ENCODE results near the gene WHRN. TPM values are rescaled to one million over a fixed set of nuclear protein-coding genes. Genes with fewer than 3 reads are reported as not detected.

WHRN gene
- total RNA-seq, 4 donors from 2014 or later = 8.4 to 12.9 (median 11.0) TPM

DNA sequence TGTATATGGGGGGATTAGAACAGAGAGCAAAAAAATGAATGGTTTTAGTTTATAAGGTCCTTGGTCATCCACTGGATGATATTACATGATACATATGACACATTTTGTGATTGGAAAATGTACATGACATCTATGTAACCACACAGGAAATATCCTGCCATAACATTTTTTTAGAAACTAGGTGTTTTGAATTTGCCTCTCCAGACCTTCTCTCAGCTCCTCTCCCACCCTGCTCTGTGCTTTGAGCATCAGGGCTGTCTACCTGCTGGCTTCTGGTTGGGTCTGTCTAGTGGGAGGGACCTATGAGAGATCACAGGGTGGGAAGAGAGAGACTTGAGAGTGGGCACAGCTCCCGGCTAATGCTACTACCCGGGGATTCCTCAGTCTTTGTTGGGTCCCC, 141.8 kb downstream of the WHRN start:
- 31% methylated on average over 2 of the region's 2 CpGs; no CpG with 5 or more reads in 1 of the 2 donors for WGBS, 2 donors (ENCODE audit: low coverage in 1 of 2)
- H3K27me3 ChIP-seq = no peaks in the 10 kb centered on the region
- peaks cover 0 to 98% of the 10 kb centered on the region in 2 donors for H3K36me3 ChIP-seq
- H3K4me3 ChIP-seq = no peak overlapping the region
- no peak overlapping the region for H3K27ac ChIP-seq
- TF ChIP-seq POLR2A (IDR thresholded peaks at IDR 0.05) (no peak), POLR2AphosphoS5 (IDR thresholded peaks at IDR 0.05) (no peak), EP300 (IDR thresholded peaks at IDR 0.05) (no peak)
- TF ChIP-seq, protein P1, sequence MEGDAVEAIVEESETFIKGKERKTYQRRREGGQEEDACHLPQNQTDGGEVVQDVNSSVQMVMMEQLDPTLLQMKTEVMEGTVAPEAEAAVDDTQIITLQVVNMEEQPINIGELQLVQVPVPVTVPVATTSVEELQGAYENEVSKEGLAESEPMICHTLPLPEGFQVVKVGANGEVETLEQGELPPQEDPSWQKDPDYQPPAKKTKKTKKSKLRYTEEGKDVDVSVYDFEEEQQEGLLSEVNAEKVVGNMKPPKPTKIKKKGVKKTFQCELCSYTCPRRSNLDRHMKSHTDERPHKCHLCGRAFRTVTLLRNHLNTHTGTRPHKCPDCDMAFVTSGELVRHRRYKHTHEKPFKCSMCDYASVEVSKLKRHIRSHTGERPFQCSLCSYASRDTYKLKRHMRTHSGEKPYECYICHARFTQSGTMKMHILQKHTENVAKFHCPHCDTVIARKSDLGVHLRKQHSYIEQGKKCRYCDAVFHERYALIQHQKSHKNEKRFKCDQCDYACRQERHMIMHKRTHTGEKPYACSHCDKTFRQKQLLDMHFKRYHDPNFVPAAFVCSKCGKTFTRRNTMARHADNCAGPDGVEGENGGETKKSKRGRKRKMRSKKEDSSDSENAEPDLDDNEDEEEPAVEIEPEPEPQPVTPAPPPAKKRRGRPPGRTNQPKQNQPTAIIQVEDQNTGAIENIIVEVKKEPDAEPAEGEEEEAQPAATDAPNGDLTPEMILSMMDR (IDR thresholded peaks at IDR 0.05) = no peak
- H3K9me3 ChIP-seq = no peaks in the 10 kb centered on the region
- ATAC-seq = no peak
- H3K4me1 ChIP-seq = peaks cover 0 to 7% (median 0%) of the 10 kb centered on the region in 3 donors

DNA sequence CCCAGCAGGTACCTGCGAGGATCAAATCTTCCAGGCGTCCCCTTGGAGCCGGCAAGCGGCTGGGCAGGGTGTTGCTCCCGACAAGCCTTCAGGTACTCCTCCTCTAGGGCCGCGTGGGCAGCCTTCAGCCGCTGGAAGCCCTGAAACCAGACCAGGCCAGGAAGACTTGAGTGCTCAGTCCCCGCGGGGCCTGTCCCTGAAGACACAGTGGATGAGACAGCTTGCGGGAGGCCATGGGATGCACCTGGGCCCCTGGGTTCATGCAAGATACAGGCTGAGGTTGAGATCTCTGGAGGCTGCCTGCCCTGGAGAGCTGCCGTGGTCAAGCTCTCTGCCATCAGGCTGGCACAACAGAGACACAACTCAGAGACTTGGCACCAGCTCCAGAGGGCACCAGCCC, 142.9 kb downstream of the WHRN start:
- Histone ChIP-seq H3K4me3 (no peak overlapping the region), H3K27ac (no peak overlapping the region), H3K4me1 (peaks cover 0 to 7% (median 0%) of the 10 kb centered on the region in 3 donors), H3K27me3 (no peaks in the 10 kb centered on the region), H3K9me3 (no peaks in the 10 kb centered on the region), H3K36me3 (peaks cover 0 to 98% of the 10 kb centered on the region in 2 donors)
- TF ChIP-seq, protein P1 (IDR thresholded peaks at IDR 0.05) = no peak
- TF ChIP-seq POLR2A (IDR thresholded peaks at IDR 0.05) (no peak), EP300 (IDR thresholded peaks at IDR 0.05) (no peak), POLR2AphosphoS5 (IDR thresholded peaks at IDR 0.05) (no peak)
- no peak for ATAC-seq
- WGBS, 2 donors (ENCODE audit: low coverage in 1 of 2) = 92% methylated on average over 8 of the region's 12 CpGs; no CpG with 5 or more reads in 1 of the 2 donors

DNA sequence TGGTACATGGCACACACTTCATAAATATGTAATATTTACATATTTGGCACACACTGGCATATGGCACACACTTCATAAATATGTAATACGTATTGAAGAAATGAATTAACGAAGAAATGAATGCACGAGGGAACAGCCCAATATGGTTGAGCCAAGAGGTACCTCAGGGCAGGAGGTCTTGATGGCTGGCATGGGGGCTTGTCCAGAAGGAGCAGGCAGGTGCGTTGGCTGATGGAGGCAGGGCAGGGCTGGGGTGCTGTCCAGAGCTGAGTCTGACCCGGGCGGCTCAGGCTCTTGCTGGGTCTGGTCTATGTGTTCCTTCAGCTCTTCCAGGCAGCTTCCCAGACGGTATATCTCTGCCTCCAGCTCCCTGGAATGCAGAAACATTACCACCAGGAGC, 143.7 kb downstream of the WHRN start:
- H3K36me3 ChIP-seq = peaks cover 0 to 98% of the 10 kb centered on the region in 2 donors

DNA sequence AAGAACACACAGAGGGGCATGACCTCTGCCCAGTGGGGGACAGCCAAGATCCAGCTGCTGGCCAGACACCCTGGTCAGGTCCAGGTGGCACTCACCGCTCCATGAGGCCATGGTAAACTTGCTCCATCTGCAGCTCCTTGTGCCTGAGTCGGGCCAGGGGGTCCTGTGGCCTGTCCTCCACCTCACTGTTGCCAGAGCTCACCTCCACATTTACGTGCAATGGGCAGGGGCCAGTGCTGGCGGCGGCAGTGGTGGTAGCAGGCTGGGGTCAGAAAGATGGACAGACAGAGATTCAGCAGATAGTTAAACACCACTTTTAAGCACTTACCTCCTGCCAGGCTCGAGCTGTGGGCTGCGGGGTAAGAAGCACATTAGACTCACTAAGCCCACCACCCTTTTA, 145.5 kb downstream of the WHRN start:
- ATAC-seq = no peak
- Histone ChIP-seq H3K27ac (no peak overlapping the region), H3K4me3 (no peak overlapping the region), H3K4me1 (no peaks in the 10 kb centered on the region), H3K36me3 (peaks cover 0 to 100% of the 10 kb centered on the region in 2 donors), H3K9me3 (no peaks in the 10 kb centered on the region), H3K27me3 (no peaks in the 10 kb centered on the region)
- WGBS, 2 donors (ENCODE audit: low coverage in 1 of 2) = 94% methylated on average over 3 of the region's 7 CpGs; no CpG with 5 or more reads in 1 of the 2 donors
- TF ChIP-seq POLR2AphosphoS5 (IDR thresholded peaks at IDR 0.05) = no peak
- TF ChIP-seq POLR2A (IDR thresholded peaks at IDR 0.05) = no peak
- TF ChIP-seq, protein P1 (IDR thresholded peaks at IDR 0.05) = no peak
- no peak for TF ChIP-seq EP300 (IDR thresholded peaks at IDR 0.05)

More for the DNA sequence above, 143.7 kb downstream of the WHRN start:
- H3K9me3 ChIP-seq = no peaks in the 10 kb centered on the region
- H3K27ac ChIP-seq = no peak overlapping the region
- no peaks in the 10 kb centered on the region for H3K27me3 ChIP-seq
- TF ChIP-seq POLR2A (IDR thresholded peaks at IDR 0.05) (no peak), EP300 (IDR thresholded peaks at IDR 0.05) (no peak), POLR2AphosphoS5 (IDR thresholded peaks at IDR 0.05) (no peak)
- TF ChIP-seq, protein P1 (IDR thresholded peaks at IDR 0.05) = no peak
- 85 to 96% methylated on average over 4 to 5 of the region's 7 CpGs for WGBS, 2 donors (ENCODE audit: low coverage in 1 of 2)
- H3K4me3 ChIP-seq = no peak overlapping the region
- no peak for ATAC-seq
- peaks cover 0 to 6% (median 0%) of the 10 kb centered on the region in 3 donors for H3K4me1 ChIP-seq

DNA sequence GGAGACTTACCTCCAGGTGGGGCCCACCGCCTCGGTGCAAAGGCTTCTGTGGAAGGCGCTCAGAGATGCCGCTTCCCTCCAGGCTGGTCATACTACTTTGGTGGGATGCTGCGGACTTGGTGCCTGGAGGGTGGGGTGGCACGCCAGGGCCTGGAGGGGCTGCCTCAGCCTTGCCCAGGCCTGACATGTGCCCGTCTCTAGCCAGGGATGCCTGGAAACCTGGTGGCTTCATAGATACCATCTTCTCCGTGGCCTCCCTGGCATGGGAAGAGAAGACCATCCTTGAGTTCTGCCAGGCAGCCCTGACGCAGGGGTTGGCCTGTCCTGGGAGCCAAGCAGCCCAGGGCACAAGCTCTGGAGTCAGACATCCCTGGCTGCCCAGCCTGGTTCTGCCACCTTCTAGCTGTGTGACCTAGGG, 147.4 kb downstream of the WHRN start:
- Histone ChIP-seq H3K4me3 (no peak overlapping the region), H3K4me1 (no peaks in the 10 kb centered on the region), H3K27ac (no peak overlapping the region), H3K9me3 (no peaks in the 10 kb centered on the region), H3K36me3 (peaks cover 0 to 98% of the 10 kb centered on the region in 2 donors), H3K27me3 (no peaks in the 10 kb centered on the region)
- WGBS, 2 donors (ENCODE audit: low coverage in 1 of 2) = 80 to 100% methylated on average over 1 to 5 of the region's 9 CpGs
- ATAC-seq = no peak
- no peak for TF ChIP-seq EP300 (IDR thresholded peaks at IDR 0.05)
- TF ChIP-seq POLR2AphosphoS5 (IDR thresholded peaks at IDR 0.05) = no peak
- TF ChIP-seq POLR2A (IDR thresholded peaks at IDR 0.05) = no peak
- TF ChIP-seq, protein P1 (IDR thresholded peaks at IDR 0.05) = no peak

Measured in gastroesophageal sphincter (tissue), 4 donors.